ENCODE measurements around the gene CACNA2D3. TPM values are rescaled to one million over a fixed set of nuclear protein-coding genes. Genes with fewer than 3 reads are reported as not detected.

Gene CACNA2D3
- total RNA-seq, 1 experiment from 2014 or later = not detected

- Histone ChIP-seq H3K36me3 (ENCODE audit: control insufficient read depth, insufficient read depth, low read length) (no peaks in the 10 kb centered on the region), H3K4me1 (no peaks in the 10 kb centered on the region), H3K4me3 (ENCODE audit: low read depth, low read length) (no peak overlapping the region), H3K9me3 (no peaks in the 10 kb centered on the region), H3K27me3 (replicated peaks; ENCODE audit: control insufficient read depth, insufficient read depth, low read length) (no peaks in the 10 kb centered on the region)
- CTCF ChIA-PET = no interaction called here
- no peaks in the 10 kb centered on the region for H3K4me1 Mint-ChIP-seq (ENCODE audit: low read depth, unreplicated experiment)
- DNase-seq = no peak
- intact Hi-C loops (cut with micrococcal nuclease; ENCODE audit: unreplicated experiment) = no loop called here
- no peaks in the 10 kb centered on the region for H3K36me3 Mint-ChIP-seq (ENCODE audit: insufficient read depth, unreplicated experiment)
- no peak overlapping the region for H3K27ac Mint-ChIP-seq (ENCODE audit: unreplicated experiment)
- TF ChIP-seq, protein P1, sequence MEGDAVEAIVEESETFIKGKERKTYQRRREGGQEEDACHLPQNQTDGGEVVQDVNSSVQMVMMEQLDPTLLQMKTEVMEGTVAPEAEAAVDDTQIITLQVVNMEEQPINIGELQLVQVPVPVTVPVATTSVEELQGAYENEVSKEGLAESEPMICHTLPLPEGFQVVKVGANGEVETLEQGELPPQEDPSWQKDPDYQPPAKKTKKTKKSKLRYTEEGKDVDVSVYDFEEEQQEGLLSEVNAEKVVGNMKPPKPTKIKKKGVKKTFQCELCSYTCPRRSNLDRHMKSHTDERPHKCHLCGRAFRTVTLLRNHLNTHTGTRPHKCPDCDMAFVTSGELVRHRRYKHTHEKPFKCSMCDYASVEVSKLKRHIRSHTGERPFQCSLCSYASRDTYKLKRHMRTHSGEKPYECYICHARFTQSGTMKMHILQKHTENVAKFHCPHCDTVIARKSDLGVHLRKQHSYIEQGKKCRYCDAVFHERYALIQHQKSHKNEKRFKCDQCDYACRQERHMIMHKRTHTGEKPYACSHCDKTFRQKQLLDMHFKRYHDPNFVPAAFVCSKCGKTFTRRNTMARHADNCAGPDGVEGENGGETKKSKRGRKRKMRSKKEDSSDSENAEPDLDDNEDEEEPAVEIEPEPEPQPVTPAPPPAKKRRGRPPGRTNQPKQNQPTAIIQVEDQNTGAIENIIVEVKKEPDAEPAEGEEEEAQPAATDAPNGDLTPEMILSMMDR (IDR thresholded peaks at IDR 0.05; ENCODE audit: insufficient read depth in 1 of 2, low read depth in 1 of 2, low read length in 1 of 2, severe bottlenecking in 1 of 2, unreplicated experiment in 1 of 2) = no peak
- POLR2A ChIA-PET = no interaction called here
- H3K4me3 Mint-ChIP-seq (ENCODE audit: unreplicated experiment) = no peak overlapping the region
- BruUV-seq (replicated peaks) = no TSS peak
- H3K9me3 Mint-ChIP-seq (ENCODE audit: unreplicated experiment) = no peaks in the 10 kb centered on the region
- H3K27me3 Mint-ChIP-seq (ENCODE audit: insufficient read depth, unreplicated experiment) = peaks cover 7% of the 10 kb centered on the region
Observed at GRCh38 chr3:54520060-54520459, 397.7 kb downstream of the CACNA2D3 start.

GRCh38 chr3:54527521-54527920 lies 405.2 kb downstream of the CACNA2D3 start:
- Histone ChIP-seq H3K4me1 (no peaks in the 10 kb centered on the region), H3K9me3 (no peaks in the 10 kb centered on the region), H3K4me3 (ENCODE audit: low read depth, low read length) (no peak overlapping the region), H3K27me3 (replicated peaks; ENCODE audit: control insufficient read depth, insufficient read depth, low read length) (no peaks in the 10 kb centered on the region), H3K36me3 (ENCODE audit: control insufficient read depth, insufficient read depth, low read length) (no peaks in the 10 kb centered on the region)
- no peaks in the 10 kb centered on the region for H3K4me1 Mint-ChIP-seq (ENCODE audit: low read depth, unreplicated experiment)
- H3K4me3 Mint-ChIP-seq (ENCODE audit: unreplicated experiment) = no peak overlapping the region
- H3K27me3 Mint-ChIP-seq (ENCODE audit: insufficient read depth, unreplicated experiment) = peaks cover 8% of the 10 kb centered on the region
- ChIA-PET CTCF (no interaction called here), POLR2A (no interaction called here)
- no TSS peak for BruUV-seq (replicated peaks)
- no peak for DNase-seq
- TF ChIP-seq, protein P1 (IDR thresholded peaks at IDR 0.05; ENCODE audit: insufficient read depth in 1 of 2, low read depth in 1 of 2, low read length in 1 of 2, severe bottlenecking in 1 of 2, unreplicated experiment in 1 of 2) = no peak
- H3K27ac Mint-ChIP-seq (ENCODE audit: unreplicated experiment) = no peak overlapping the region
- no peaks in the 10 kb centered on the region for H3K36me3 Mint-ChIP-seq (ENCODE audit: insufficient read depth, unreplicated experiment)
- H3K9me3 Mint-ChIP-seq (ENCODE audit: unreplicated experiment) = no peaks in the 10 kb centered on the region
- intact Hi-C loops (cut with micrococcal nuclease; ENCODE audit: unreplicated experiment) = no loop called here

DNA sequence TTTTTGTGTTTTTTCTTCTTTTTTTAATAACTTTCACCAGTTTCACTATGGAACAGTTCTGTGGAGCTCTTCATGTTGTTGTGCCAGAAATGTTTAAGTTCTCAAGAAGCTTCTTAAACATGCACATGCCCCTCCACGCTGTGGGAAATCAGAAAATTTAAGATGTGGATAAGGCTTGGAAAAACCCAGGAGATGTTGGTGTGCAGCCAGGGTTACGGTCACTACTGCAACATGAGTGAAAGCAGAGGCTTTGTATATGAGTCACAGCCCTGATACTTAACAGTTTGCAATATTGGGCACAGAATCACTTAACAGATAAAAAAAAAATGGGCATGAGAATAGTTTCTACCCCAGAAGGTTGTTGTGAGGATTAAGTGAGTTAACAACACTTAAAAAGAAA lies 405.6 kb downstream of the CACNA2D3 start:
- intact Hi-C loops (cut with micrococcal nuclease; ENCODE audit: unreplicated experiment) = no loop called here
- ChIA-PET CTCF (no interaction called here), POLR2A (no interaction called here)
- Mint-ChIP-seq H3K4me3 (ENCODE audit: unreplicated experiment) (no peak overlapping the region), H3K27me3 (ENCODE audit: insufficient read depth, unreplicated experiment) (peaks cover 8% of the 10 kb centered on the region), H3K36me3 (ENCODE audit: insufficient read depth, unreplicated experiment) (no peaks in the 10 kb centered on the region), H3K27ac (ENCODE audit: unreplicated experiment) (no peak overlapping the region), H3K4me1 (ENCODE audit: low read depth, unreplicated experiment) (no peaks in the 10 kb centered on the region), H3K9me3 (ENCODE audit: unreplicated experiment) (no peaks in the 10 kb centered on the region)
- TF ChIP-seq, protein P1 (IDR thresholded peaks at IDR 0.05; ENCODE audit: insufficient read depth in 1 of 2, low read depth in 1 of 2, low read length in 1 of 2, severe bottlenecking in 1 of 2, unreplicated experiment in 1 of 2) = no peak
- Histone ChIP-seq H3K36me3 (ENCODE audit: control insufficient read depth, insufficient read depth, low read length) (no peaks in the 10 kb centered on the region), H3K9me3 (no peaks in the 10 kb centered on the region), H3K4me3 (ENCODE audit: low read depth, low read length) (no peak overlapping the region), H3K4me1 (no peaks in the 10 kb centered on the region), H3K27me3 (replicated peaks; ENCODE audit: control insufficient read depth, insufficient read depth, low read length) (no peaks in the 10 kb centered on the region)
- no TSS peak for BruUV-seq (replicated peaks)
- no peak for DNase-seq

All from Caco-2 (cell line).